PC-3 (cell line): ENCODE measurements around the gene IRAK1BP1.

ENCODE experiments used
- EZH2 ChIP-seq: fragments of 300-600 bp; sonication (generic); IDR thresholded peaks from one replicate; pipeline ENCODE4 v1.6.1; 2017; ENCODE audit warnings: antibody characterized with exemption, mild to moderate bottlenecking, low read length; ENCODE audit not compliant: unreplicated experiment
- EZH2phosphoT487 ChIP-seq: fragments of 300-600 bp; sonication (generic); IDR thresholded peaks from 2 replicates; pipeline ENCODE4 v1.6.1; 2018; ENCODE audit warnings: mild to moderate bottlenecking, antibody characterized with exemption, low read length, borderline replicate concordance
- TF ChIP-seq, protein P1 (sequence below): fragments of 300-600 bp; sonication (generic); conservative IDR thresholded peaks from 2 replicates; pipeline ENCODE4 v1.5.1; 2017; ENCODE audit warnings: antibody characterized with exemption, low read depth, mild to moderate bottlenecking, low read length

DNA sequence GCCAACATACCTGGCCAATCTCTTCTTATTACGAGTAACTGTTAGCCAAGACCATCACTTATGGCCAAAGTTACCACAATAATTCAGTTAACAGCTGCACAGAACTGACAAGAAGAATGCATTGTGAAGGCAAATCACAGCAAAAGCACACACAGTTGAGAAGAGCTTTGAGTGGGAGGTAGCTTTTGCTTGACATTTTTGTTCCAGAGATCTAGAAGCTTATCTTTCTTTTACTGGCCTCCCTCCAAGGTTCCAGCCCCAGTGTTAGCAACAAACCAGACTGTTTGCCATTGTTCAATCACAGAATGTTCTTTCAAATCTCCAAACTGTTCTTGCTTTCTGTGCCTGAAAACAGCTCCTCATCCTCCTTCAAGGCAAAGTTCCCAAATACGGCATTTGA lies 35.9 kb upstream of the IRAK1BP1 start:
- TF ChIP-seq EZH2, result no peak
- TF ChIP-seq EZH2phosphoT487, result no peak
- TF ChIP-seq, protein P1, sequence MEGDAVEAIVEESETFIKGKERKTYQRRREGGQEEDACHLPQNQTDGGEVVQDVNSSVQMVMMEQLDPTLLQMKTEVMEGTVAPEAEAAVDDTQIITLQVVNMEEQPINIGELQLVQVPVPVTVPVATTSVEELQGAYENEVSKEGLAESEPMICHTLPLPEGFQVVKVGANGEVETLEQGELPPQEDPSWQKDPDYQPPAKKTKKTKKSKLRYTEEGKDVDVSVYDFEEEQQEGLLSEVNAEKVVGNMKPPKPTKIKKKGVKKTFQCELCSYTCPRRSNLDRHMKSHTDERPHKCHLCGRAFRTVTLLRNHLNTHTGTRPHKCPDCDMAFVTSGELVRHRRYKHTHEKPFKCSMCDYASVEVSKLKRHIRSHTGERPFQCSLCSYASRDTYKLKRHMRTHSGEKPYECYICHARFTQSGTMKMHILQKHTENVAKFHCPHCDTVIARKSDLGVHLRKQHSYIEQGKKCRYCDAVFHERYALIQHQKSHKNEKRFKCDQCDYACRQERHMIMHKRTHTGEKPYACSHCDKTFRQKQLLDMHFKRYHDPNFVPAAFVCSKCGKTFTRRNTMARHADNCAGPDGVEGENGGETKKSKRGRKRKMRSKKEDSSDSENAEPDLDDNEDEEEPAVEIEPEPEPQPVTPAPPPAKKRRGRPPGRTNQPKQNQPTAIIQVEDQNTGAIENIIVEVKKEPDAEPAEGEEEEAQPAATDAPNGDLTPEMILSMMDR, result no peak
